Breast epithelium (tissue), 3 donors: Measurements from ENCODE around the gene TNRC18.

Source experiments
- POLR2A ChIP-seq: fragments of 450-650 bp; IDR thresholded peaks from one replicate; pipeline ENCODE4 v1.6.1; 2016; ENCODE audit warnings: antibody characterized with exemption, mild to moderate bottlenecking, moderate library complexity
- TF ChIP-seq, protein P1 (sequence below), 3 donors: fragments of 450-650 bp; IDR thresholded peaks; one replicate each; pipeline ENCODE4 v1.5.1; 2016 to 2017; ENCODE audit warnings: antibody characterized with exemption in 3 of 3, mild to moderate bottlenecking in 3 of 3, moderate library complexity in 3 of 3

DNA sequence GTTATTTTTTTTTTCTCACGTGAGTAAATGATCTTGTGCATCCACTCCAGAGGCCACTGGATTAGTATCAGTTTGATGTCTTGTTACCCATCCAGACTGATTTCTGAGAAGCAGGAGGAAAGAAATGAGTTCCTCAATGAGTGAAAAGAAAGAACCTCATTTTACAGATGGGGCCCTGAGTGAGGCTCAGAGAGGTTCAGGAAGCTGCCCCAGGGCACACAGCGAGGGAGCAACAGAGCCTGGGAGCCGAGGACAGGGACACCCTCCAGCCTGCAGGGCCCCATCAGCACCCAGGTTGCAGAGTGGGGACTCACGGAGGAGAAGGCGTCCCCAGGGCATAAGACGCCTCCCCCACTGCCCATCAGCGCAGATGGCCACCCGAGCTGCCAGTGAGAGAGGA lies 30.9 kb upstream of the TNRC18 start:
- TF ChIP-seq, protein P1, sequence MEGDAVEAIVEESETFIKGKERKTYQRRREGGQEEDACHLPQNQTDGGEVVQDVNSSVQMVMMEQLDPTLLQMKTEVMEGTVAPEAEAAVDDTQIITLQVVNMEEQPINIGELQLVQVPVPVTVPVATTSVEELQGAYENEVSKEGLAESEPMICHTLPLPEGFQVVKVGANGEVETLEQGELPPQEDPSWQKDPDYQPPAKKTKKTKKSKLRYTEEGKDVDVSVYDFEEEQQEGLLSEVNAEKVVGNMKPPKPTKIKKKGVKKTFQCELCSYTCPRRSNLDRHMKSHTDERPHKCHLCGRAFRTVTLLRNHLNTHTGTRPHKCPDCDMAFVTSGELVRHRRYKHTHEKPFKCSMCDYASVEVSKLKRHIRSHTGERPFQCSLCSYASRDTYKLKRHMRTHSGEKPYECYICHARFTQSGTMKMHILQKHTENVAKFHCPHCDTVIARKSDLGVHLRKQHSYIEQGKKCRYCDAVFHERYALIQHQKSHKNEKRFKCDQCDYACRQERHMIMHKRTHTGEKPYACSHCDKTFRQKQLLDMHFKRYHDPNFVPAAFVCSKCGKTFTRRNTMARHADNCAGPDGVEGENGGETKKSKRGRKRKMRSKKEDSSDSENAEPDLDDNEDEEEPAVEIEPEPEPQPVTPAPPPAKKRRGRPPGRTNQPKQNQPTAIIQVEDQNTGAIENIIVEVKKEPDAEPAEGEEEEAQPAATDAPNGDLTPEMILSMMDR (IDR thresholded peaks at IDR 0.05) = no peak
- no peak for TF ChIP-seq POLR2A
